ENCODE measurements around the gene TMEM212.
"Not testable (repeated sequence)": the region's sequence is repeated elsewhere in the genome, so short reads cannot be mapped to it uniquely, and the experiment has no call there.

TMEM212 gene

GRCh38 chr3:171898192-171898591, 55.0 kb downstream of the TMEM212 start:
- no peak for DNase-seq

DNA sequence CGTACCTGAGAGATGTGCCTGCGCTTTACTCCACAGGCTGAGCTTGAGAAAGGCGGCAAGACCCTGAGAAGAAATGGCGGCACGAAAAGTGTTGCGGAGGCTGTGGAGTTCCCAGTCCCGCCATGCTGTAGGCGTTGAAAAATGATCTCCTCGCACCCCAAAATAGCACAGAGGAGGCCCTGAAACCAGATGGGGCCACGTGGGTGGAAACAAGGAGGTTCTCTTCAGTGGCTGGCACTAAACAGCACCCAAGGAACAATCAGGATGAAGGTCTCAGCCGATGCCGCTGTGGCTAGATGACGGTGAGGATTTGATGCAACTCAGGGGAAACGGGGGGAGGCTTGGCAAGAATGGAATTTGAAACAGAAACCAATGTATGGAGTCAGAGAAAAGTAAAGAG, 57.3 kb downstream of the TMEM212 start:
- no peak for DNase-seq

DNA sequence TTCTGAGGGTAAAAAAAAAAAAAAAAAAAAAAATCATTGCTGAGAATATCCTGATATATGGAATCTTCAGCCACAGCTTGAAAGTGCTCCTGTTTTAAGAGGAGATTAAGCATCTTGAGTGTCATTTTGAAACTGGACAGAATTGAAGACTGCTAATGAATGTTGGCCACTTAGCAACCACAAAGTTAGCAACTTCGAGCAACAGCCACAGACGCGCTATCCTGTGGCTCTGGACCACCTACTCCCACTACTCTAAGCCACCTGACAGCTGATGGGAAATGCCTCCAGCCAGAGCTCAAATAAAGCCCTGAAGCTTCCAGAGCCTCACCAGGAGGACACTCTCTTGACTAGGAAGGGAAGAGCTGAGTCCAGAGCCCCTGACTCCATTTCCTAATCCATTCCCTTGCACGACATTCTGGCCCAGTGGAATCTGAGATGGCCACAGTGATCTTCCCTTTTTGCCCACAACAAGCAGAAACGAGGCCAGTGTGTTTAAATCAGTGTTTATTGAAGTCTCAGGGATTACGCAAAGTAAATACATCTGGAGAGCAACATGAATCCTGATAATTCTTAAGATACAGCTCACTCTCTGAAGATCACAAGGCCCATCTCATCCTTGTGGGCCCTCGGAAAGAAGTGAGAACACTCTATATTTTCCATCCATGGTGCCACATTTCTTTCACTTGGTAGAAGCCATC, 58.6 kb downstream of the TMEM212 start:
- no peak for DNase-seq

GRCh38 chr3:171904829-171905228, 61.7 kb downstream of the TMEM212 start:
- DNase-seq: no peak

GRCh38 chr3:171906503-171906902, 63.4 kb downstream of the TMEM212 start:
- DNase-seq: not testable (repeated sequence)

DNA sequence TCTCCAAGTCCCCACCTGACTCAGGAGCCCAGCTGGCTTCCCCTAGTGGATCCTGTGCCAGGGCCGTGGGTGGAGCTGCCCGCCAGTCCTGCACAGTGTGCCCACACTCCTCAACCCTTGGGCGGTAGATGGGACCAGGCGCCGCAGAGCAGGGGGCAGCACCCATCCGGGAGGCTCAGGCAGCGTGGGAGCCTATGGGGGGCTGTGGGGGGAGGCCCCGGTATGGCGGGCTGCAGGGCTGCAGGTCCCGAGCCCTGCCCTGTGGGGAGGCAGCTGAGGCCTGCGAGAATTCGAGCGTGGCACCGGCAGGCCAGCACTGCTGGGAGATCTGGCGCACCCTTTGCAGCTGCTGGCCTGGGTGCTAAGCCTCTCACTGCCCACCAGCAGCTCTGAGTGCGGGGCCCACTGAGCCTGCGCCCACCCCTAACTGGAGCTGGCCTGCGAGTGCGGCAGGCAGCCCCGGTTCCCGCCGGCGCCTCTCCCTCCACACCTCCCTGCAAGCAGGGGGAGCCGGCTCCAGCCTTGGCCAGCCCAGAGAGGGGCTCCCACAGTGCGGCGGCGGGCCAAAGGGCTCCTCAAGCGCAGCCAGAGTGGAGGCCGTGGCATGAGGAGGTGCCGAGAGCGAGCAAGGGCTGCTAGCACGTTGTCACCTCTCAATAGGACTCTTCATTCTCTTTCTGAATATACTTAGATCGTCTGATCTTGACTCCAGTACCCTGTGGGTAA, 64.0 kb downstream of the TMEM212 start:
- DNase-seq: no peak

DNA sequence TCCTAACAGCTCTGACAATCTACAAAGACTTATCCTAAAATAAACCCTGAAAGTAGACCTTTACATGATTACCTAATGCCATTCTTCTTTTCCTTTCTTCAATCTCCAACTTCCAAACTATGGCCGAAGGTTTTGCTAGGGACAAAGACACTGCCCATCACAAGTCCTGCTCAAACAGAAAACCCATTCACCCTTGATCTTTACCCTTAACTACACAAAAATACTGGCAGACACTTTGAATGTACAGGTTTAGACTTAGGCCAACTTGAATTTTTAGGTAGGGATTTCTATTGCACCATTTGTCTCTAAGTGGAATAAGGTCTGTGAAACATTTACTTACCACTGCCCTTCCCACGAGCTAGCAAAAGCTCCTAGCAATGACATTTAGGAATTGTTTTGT, 64.6 kb downstream of the TMEM212 start:
- no peak for DNase-seq

GRCh38 chr3:171908731-171909130, 65.6 kb downstream of the TMEM212 start:
- no peak for DNase-seq

Data from SHP77 treated with DMSO at 0.1 percent for 48 hours (cell line).